ENCODE measurements around the gene BOLA1.

DNA sequence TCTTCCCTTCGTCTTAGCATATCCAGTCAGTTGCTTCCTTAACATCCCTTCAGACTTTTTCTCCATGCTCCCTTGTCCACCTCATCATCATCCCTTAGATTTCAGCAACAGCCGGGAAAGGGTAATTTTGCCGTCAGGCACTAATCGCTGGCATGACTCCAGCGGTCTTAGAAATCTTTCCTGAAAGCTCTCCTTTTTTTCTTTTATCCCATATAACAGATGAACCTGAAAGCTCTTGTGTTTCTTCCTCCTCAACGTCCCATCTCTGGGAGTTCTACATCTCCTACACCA, 10.4 kb upstream of the BOLA1 start:
- TF ChIP-seq POLR2AphosphoS5 (IDR thresholded peaks at IDR 0.05; ENCODE audit: borderline replicate concordance, low read depth, low read length) (no peak), EZH2 (IDR thresholded peaks at IDR 0.05) (no peak), FOXP2 (optimal IDR thresholded peaks at IDR 0.05; ENCODE audit: control extremely low read depth, extremely low read length, insufficient read depth) (no peak)

Measured in SK-N-MC (cell line).